ENCODE results near the gene STYXL2.

Gene STYXL2

DNA sequence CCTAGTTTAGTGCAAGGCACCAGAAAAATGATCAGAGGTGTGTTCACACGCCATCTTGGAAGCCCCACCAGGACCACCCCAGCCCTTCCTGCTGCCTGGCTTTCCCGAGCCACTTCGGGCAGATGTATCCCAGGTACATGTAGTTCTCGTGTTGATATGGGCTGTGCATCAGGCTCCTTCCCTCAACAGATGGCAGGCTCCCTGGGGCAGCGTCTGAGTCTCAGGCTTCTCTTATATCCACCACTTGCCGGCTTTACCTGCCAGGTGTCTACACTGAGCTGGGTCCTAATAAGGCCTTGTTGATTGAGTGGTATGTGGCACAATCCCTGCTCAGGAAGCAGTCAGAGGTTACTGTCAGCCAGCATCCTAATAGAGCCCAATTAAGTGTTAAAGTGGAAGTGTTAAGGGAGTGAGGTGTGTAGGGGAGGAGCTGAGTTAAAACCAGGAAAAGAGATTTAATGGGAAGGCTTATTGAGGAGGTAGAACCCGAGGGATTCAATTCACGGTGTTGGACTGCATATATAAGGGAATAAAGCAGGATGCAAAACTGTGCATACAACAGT, 12.2 kb upstream of the STYXL2 start:
- no peak for DNase-seq (ENCODE audit: low read depth in 3 of 3)

DNA sequence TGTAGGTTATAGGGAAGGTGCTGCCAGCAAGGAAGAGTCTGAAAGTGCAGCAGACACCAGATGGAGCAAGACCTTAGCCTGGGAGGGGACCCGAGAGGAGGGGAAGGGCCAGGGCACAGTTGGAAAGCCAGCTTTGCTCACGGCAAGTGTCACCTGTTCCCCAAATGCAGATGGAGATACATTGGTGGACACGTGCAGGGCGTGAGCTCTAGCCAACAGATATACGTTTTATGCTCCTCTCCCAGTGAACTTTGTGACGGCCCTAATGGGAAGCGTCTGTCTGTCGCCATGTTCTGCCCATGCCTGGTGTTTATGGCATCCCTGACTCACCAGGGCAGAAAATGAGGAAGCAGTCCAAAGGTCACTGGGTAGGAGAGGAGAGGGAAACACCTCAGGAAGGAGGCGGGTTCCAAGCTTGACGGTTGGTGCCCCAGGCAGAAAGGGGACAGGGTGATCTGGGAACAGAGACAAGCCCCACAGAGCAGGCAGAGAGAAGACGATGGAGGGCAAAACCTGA, 11.3 kb upstream of the STYXL2 start:
- no peak for DNase-seq (ENCODE audit: low read depth in 3 of 3)

DNA sequence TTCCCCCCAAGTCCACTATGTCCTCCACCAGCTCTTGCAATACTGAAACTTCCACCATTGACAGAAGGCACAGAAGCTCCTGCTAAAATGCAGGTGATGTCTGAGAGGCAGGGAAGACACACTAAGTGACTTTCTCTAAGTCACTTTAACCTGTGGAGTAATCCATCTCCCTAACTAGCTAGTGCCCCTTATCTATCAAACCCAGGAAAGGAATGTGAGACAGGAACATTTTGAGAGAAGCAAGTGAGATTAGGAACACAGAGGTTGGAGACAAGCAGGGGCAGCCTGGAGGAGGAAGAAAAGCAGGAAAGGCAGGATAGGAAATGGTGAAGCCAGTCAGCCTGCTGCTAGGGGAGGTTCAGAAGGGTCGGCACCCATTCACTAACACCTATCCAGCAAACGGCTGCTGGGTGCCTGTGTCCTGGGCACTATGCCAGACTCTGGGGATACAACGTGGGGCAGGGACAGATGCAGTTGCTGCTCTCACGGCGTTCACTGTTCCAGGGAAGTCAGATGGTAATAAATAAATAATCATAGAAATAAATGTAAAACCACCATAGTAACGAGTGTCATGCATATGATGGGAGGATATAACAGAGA, 10.7 kb upstream of the STYXL2 start:
- DNase-seq (ENCODE audit: low read depth in 3 of 3) = no peak

DNA sequence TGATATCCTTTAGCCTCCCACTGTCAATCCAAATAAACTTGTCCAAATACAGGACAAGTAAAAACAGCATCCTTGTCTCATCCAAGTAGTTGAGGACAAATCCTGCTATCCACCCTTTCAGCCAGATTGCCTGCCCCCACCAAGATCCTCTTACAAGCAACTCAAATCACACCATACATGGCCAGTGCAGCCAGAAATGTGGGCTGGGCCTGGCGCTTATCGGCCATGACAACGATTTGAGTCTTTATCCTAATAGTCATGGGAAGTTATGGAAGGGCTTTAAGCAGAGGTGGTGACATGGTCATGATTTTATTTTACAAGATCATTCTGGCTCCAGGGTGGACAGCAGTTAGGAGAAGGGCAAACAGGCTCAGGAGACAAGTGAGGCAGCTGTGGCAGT, 10.0 kb upstream of the STYXL2 start:
- DNase-seq (ENCODE audit: low read depth in 3 of 3) = no peak

DNA sequence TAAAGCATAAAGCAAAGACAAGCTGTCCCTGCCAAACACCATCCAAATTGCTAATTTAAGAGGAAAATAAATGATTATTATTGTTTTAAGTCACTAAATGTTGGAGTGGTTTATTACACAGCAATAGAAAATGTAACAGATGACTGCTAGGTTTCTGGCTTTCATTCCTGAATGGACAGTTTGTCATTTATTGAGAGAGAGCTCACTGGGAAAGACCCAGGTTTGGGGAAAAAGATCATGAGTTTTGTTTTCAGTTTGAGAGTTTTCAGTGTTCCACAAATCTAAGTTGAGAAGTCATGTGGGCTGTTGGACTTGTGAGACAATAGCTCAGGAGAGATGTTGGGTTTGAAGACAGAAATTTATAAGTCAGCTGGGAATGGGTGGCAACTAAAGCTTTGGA, 9.1 kb upstream of the STYXL2 start:
- DNase-seq (ENCODE audit: low read depth in 3 of 3) = no peak

GRCh38 chr1:167086033-167086432, 7.8 kb upstream of the STYXL2 start:
- no peak for DNase-seq (ENCODE audit: low read depth in 3 of 3)

DNA sequence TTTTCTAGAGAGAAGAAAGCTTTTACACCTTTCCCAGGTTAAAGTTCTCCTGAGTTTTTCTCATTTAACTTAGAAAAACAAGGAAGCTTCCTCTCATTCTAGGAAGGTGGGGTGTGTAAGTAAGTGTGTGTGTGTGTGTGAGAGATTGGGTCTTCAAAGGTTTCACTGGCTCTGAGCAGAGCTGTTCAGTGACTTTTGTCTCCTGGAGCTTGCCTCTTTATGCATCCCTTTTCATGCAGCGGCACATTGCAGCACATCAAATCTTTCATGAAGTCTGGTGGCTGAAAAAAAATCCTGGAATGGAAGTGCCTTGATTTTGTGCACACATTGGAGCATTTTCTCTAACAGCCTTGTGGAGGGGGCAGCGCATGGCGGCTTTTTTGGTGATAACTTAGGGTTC, 7.1 kb upstream of the STYXL2 start:
- no peak for DNase-seq (ENCODE audit: low read depth in 3 of 3)

- DNase-seq (ENCODE audit: low read depth in 3 of 3) = no peak
Observed at GRCh38 chr1:167088746-167089417, 5.0 kb upstream of the STYXL2 start.

DNA sequence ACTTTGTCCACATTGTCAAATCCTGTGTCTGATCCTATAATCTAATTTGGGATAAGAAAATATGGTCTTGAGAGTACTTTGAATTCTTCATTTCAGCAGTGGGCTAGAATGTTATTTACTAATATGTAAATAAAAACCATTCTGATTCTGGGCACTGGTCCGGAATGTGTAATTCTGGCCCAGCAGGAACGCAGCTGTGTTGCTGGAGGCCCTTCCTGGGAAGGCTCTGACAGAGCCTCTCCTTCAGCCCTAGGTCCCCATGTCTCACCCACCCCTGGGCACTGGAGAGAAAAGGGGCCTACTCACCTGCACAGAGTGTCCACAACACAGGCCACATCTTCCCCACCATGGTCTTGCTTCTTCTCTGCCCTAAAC, 3.9 kb upstream of the STYXL2 start:
- DNase-seq (ENCODE audit: low read depth in 3 of 3) = no peak

DNA sequence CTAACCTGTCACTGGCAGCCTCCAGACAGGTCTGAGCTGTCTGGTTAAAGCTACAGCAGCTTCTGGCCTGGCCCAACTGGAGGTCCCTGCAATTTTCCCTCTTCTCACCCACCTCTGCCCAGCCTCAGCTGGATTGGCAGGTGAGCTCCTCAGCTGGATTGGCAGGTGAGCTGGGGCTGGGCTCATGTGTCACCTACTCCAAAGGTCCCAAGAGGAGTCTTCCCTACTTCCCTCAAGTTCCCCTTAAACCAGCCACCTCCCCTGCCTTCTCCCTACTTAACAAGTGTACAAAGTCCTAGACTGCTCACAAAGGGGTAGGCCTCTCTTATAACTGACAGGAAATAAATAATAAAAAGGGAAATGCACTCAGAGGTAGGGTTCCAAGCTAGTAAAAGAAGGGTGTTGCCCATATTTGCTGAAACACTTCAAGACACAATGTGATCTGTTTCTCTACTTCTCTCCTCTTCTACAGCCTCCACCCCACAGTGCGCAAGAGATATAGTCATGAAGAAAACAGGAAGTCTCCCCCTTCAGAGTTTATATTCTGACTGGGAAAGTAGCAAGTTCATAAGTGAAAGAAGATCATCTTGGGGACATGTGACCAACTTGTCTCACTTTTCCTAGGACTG, 3.4 kb upstream of the STYXL2 start, which contains the start of gene GPA33:
GPA33 (minus strand) TSS at position 64 of the 629 bp plus-strand sequence. CDS start 90 bp downstream, outside the sequence.
- no peak for DNase-seq (ENCODE audit: low read depth in 3 of 3)

GRCh38 chr1:167092653-167093052, 1.2 kb upstream of the STYXL2 start:
- no peak for DNase-seq (ENCODE audit: low read depth in 3 of 3)

DNA sequence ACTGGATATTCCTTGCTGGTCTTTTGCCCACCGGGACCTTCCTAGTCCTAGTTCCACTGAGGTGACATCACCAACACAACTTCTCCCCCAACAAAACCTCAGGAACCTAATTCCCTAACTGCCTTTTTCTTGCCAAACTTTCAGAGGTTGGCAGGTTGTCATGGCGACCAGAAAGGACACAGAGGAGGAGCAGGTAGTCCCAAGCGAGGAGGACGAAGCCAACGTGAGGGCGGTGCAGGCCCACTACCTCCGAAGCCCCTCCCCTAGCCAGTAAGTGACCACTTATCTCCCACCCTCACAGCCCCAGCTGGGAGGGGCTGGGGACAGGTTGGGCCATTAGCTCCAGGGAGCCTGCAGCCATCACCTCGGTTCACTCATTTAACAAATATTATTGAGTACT, 815 bp downstream of the STYXL2 start:
- DNase-seq (ENCODE audit: low read depth in 3 of 3) = no peak

DNA sequence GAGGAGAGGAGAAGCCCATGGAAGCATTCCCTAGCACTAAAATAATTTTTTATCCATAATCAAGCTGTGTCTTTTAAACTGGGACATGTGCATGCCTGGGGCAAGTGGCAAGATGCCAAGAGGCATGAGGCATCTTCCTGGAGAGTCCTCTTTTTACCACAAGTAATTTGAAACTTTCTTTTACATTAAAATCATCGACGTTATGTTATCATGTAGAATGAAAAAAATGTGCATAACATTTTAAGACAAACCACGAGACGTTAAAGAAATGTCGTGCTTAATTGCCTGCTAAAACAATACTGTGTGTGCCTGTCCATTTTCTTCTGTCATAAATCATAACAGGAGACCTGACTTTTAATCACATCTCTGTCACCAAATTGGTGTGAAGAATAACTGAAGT, 1.5 kb downstream of the STYXL2 start:
- no peak for DNase-seq (ENCODE audit: low read depth in 3 of 3)

- no peak for DNase-seq (ENCODE audit: low read depth in 3 of 3)
Observed at GRCh38 chr1:167099851-167100250, 6.0 kb downstream of the STYXL2 start.

GRCh38 chr1:167100730-167101129, 6.9 kb downstream of the STYXL2 start:
- no peak for DNase-seq (ENCODE audit: low read depth in 3 of 3)

GRCh38 chr1:167101754-167102153, 7.9 kb downstream of the STYXL2 start:
- no peak for DNase-seq (ENCODE audit: low read depth in 3 of 3)

DNA sequence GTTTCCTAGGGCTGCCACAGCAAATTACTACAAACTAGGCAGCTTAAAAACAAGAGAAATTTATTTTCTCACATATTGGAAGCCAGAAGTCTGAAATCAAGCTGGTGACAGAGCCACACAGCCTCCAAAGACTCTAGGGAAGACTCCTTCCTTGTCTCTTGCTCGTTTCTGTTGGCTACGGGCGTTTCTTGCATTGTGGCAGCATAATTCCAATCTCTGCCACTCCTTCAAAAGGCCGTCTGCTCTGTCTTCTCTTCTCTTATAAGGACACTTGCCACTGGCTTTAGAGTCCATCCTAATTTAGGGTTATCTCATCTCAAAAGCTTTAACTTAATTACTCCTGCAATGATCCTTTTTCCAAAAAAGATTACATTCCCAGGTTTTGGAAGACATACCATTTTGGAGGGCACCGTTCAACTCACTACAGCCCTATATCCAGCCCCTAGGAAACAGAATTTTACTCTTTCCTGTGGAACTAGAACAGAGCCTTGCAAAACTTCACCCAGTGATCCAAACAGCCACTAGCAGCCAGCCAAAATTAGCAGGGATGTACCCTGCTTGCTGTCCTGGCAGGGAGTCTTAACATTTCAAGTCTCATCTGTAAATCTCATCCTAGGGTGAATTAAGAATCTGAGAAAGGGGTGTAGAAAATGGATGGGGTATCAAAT, 9.2 kb downstream of the STYXL2 start:
- DNase-seq (ENCODE audit: low read depth in 3 of 3) = no peak

DNA sequence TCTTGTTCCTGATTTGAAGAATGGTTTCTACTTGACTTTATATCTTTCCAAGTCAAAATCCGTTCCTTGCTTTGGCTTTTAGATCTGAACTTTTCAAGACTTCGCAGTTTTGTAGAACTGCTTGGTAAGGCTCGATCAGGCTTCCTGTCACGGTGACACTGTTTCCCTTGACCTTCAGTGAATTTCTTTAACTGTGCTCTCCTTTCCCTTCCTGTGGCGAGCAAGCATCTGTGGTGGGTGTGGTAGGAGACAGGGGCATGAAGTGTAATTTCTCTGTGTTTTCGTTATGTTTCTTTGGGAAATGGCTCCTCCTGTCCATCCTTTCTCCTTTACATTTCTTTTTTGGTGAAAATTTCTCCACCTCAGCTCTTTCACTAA, 10.4 kb downstream of the STYXL2 start:
- DNase-seq (ENCODE audit: low read depth in 3 of 3) = no peak

GRCh38 chr1:167105271-167106118, 11.6 kb downstream of the STYXL2 start:
- DNase-seq (ENCODE audit: low read depth in 3 of 3) = no peak

DNA sequence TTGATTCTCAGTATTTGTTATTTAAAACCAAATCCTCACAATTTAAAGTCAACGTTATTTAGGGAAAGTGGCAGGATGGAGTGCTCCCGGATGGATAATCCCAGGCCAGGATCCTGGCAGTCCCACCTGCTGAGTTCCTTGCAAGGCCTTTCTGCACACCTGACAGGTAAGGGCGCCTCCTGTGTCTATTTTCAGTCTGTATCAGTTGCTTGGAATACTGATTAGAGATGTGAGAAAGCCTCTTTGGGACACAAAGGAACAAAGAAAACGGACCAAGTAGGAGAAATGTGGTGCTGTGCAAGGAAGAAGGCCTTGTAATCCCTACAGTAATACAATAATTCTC, 12.2 kb downstream of the STYXL2 start:
- DNase-seq (ENCODE audit: low read depth in 3 of 3) = no peak

DNA sequence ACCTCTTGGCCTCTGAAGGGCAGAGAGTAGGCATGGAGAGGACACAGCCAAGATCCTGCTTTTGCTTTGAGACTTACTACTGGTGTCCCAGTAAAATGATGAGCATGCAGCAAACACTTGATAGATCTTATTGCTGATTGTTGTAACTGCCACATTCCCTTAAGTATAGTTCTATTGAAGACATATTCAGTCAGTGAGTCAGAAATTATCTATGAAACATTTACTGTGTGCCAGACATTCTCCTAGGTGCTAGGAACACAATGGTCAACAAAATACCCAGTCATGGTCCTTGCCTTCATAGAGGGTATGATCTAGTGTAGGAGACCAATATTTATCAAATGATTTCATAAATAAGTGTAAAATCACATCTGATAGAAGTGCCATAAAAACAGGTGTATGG, 13.6 kb downstream of the STYXL2 start:
- DNase-seq (ENCODE audit: low read depth in 3 of 3) = no peak

GRCh38 chr1:167109125-167109524, 15.2 kb downstream of the STYXL2 start:
- no peak for DNase-seq (ENCODE audit: low read depth in 3 of 3)
